ENCODE data around the gene LIMS2.

The LIMS2 gene

GRCh38 chr2:127661072-127661649, 14.2 kb downstream of the LIMS2 start:
- H3K4me3 ChIP-seq (ENCODE audit: low read depth, low read length): no peak overlapping the region
- TF ChIP-seq CTCF (IDR thresholded peaks at IDR 0.05; ENCODE audit: low read depth, low read length, missing control alignments): no peak
- no peak for DNase-seq (ENCODE audit: low read depth)

- DNase-seq (ENCODE audit: low read depth): no peak
- H3K4me3 ChIP-seq (ENCODE audit: low read depth, low read length): no peak overlapping the region
- TF ChIP-seq CTCF (IDR thresholded peaks at IDR 0.05; ENCODE audit: low read depth, low read length, missing control alignments): no peak
Observed at GRCh38 chr2:127660291-127660578, 15.1 kb downstream of the LIMS2 start.

- H3K4me3 ChIP-seq (ENCODE audit: low read depth, low read length): no peak overlapping the region
- TF ChIP-seq CTCF (IDR thresholded peaks at IDR 0.05; ENCODE audit: low read depth, low read length, missing control alignments): no peak
- no peak for DNase-seq (ENCODE audit: low read depth)
Observed at GRCh38 chr2:127659408-127660290, 15.7 kb downstream of the LIMS2 start.

- H3K4me3 ChIP-seq (ENCODE audit: low read depth, low read length): no peak overlapping the region
- no peak for DNase-seq (ENCODE audit: low read depth)
Observed at GRCh38 chr2:127658641-127659407, 16.5 kb downstream of the LIMS2 start.

GRCh38 chr2:127658146-127658545, 17.2 kb downstream of the LIMS2 start:
- no peak for TF ChIP-seq CTCF (IDR thresholded peaks at IDR 0.05; ENCODE audit: low read depth, low read length, missing control alignments)
- no peak for DNase-seq (ENCODE audit: low read depth)
- H3K4me3 ChIP-seq (ENCODE audit: low read depth, low read length): no peak overlapping the region

More at GRCh38 chr2:127658641-127659407, 16.5 kb downstream of the LIMS2 start:
- TF ChIP-seq CTCF (IDR thresholded peaks at IDR 0.05; ENCODE audit: low read depth, low read length, missing control alignments): no peak

- no peak overlapping the region for H3K4me3 ChIP-seq (ENCODE audit: low read depth, low read length)
- DNase-seq (ENCODE audit: low read depth): no peak
- no peak for TF ChIP-seq CTCF (IDR thresholded peaks at IDR 0.05; ENCODE audit: low read depth, low read length, missing control alignments)
Observed at GRCh38 chr2:127657232-127657595, 18.1 kb downstream of the LIMS2 start.
